NCI-H128 (cell line): ENCODE results near the gene CIAO3.
"Not testable (repeated sequence)": the region's sequence is repeated elsewhere in the genome, so short reads cannot be mapped to it uniquely, and the experiment has no call there.

Experiments used
- DNase-seq: peaks from one replicate; lab custom pipeline; 2025; ENCODE audit not compliant: unreplicated experiment; lab: John Stamatoyannopoulos, UW

Gene CIAO3

GRCh38 chr16:776298-776697 is 35.5 kb upstream of the CIAO3 start:
- DNase-seq, result not testable (repeated sequence)

- no peak for DNase-seq
Observed at GRCh38 chr16:775236-775796, 34.5 kb upstream of the CIAO3 start.

- no peak for DNase-seq
Observed at GRCh38 chr16:774086-775001, 33.5 kb upstream of the CIAO3 start.

- DNase-seq, result no peak
Observed at GRCh38 chr16:772959-773358, 32.2 kb upstream of the CIAO3 start.

GRCh38 chr16:770411-770810 is 29.6 kb upstream of the CIAO3 start:
- no peak for DNase-seq

- no peak for DNase-seq
Observed at GRCh38 chr16:769934-770333, 29.1 kb upstream of the CIAO3 start.

GRCh38 chr16:769184-769784 is 28.5 kb upstream of the CIAO3 start:
- DNase-seq, result no peak

GRCh38 chr16:768428-768827 is 27.6 kb upstream of the CIAO3 start:
- DNase-seq, result no peak

GRCh38 chr16:767743-768235 is 27.0 kb upstream of the CIAO3 start:
- no peak for DNase-seq

- DNase-seq, result no peak
Observed at GRCh38 chr16:766820-767640, 26.2 kb upstream of the CIAO3 start.

- no peak for DNase-seq
Observed at GRCh38 chr16:766008-766819, 25.4 kb upstream of the CIAO3 start.

GRCh38 chr16:765488-765865 is 24.7 kb upstream of the CIAO3 start:
- no peak for DNase-seq

GRCh38 chr16:764848-765487 is 24.2 kb upstream of the CIAO3 start:
- no peak for DNase-seq

GRCh38 chr16:764184-764750 is 23.5 kb upstream of the CIAO3 start:
- DNase-seq, result no peak

- no peak for DNase-seq
Observed at GRCh38 chr16:763369-764183, 22.8 kb upstream of the CIAO3 start.

- no peak for DNase-seq
Observed at GRCh38 chr16:762595-763268, 21.9 kb upstream of the CIAO3 start.

GRCh38 chr16:761625-762513 is 21.1 kb upstream of the CIAO3 start:
- DNase-seq, result no peak
